GM21515 (cell line): ENCODE results near the gene NT5DC3.

Source experiments
- ATAC-seq: cut with Tn5 transposase; IDR thresholded peaks from one replicate; pipeline ENCODE4 v1.9.1; 2021; ENCODE audit not compliant: unreplicated experiment

Gene NT5DC3

GRCh38 chr12:103840876-103841689 lies at the start of gene NT5DC3:
Gene NT5DC3, minus strand, starts transcription at chr12:103841234. Its CDS starts 78 bp downstream, at chr12:103841156.
- peak; percentile 82 for ATAC-seq

GRCh38 chr12:103887738-103888137 lies 46.7 kb upstream of the NT5DC3 start:
- no peak for ATAC-seq

GRCh38 chr12:103886195-103886797 lies 45.3 kb upstream of the NT5DC3 start:
- ATAC-seq: no peak

- peak; percentile 38 for ATAC-seq
Measured at GRCh38 chr12:103884316-103884715, 43.3 kb upstream of the NT5DC3 start.

GRCh38 chr12:103883908-103884307 lies 42.9 kb upstream of the NT5DC3 start:
- no peak for ATAC-seq

- ATAC-seq: no peak
Measured at GRCh38 chr12:103882861-103883596, 42.0 kb upstream of the NT5DC3 start.

- no peak for ATAC-seq
Measured at GRCh38 chr12:103881261-103881660, 40.2 kb upstream of the NT5DC3 start.

GRCh38 chr12:103880299-103881142 lies 39.5 kb upstream of the NT5DC3 start:
- no peak for ATAC-seq

- ATAC-seq: no peak
Measured at GRCh38 chr12:103879878-103880277, 38.8 kb upstream of the NT5DC3 start.

GRCh38 chr12:103879048-103879692 lies 38.1 kb upstream of the NT5DC3 start:
- ATAC-seq: no peak

GRCh38 chr12:103877934-103878510 lies 37.0 kb upstream of the NT5DC3 start:
- ATAC-seq: no peak

- ATAC-seq: no peak
Measured at GRCh38 chr12:103877288-103877687, 36.3 kb upstream of the NT5DC3 start.

- ATAC-seq: no peak
Measured at GRCh38 chr12:103875666-103876065, 34.6 kb upstream of the NT5DC3 start.

GRCh38 chr12:103868215-103868614 lies 27.2 kb upstream of the NT5DC3 start:
- no peak for ATAC-seq

GRCh38 chr12:103865151-103865730 lies 24.2 kb upstream of the NT5DC3 start:
- ATAC-seq: no peak

- no peak for ATAC-seq
Measured at GRCh38 chr12:103864710-103865109, 23.7 kb upstream of the NT5DC3 start.

- no peak for ATAC-seq
Measured at GRCh38 chr12:103858953-103859601, 18.0 kb upstream of the NT5DC3 start.

GRCh38 chr12:103858335-103858734 lies 17.3 kb upstream of the NT5DC3 start:
- no peak for ATAC-seq

- no peak for ATAC-seq
Measured at GRCh38 chr12:103857164-103857563, 16.1 kb upstream of the NT5DC3 start.
